Measurements from ENCODE around the gene TBC1D10B. TPM values are rescaled to one million over a fixed set of nuclear protein-coding genes. Genes with fewer than 3 reads are reported as not detected.

TBC1D10B gene
- total RNA-seq, 6 experiments from 2014 or later: 7.9 to 12.3 (median 10.6) TPM

GRCh38 chr16:30369938-30370455 lies 297 bp downstream of the TBC1D10B start:
- ATAC-seq (no peak), DNase-seq (no peak)
- no CpG with 5 or more reads among the region's 76 CpGs for WGBS (ENCODE audit: insufficient coverage, low coverage, low lambda C conversion rate, missing lambda C conversion rate)
- Histone ChIP-seq H3K36me3 (peaks cover 0 to 10% (median 4%) of the 10 kb centered on the region in 4 donors), H3K27ac (peak overlapping the region; percentile 56 to 85 (median 65)), H3K9me3 (no peaks in the 10 kb centered on the region), H3K4me1 (peaks cover 0 to 29% (median 7%) of the 10 kb centered on the region in 4 donors), H3K4me3 (peak overlapping the region; percentile 59 to 90 (median 79)), H3K27me3 (no peaks in the 10 kb centered on the region)
- peak; percentile 73 for TF ChIP-seq POLR2A (IDR thresholded peaks at IDR 0.05)
- TF ChIP-seq, protein P1, sequence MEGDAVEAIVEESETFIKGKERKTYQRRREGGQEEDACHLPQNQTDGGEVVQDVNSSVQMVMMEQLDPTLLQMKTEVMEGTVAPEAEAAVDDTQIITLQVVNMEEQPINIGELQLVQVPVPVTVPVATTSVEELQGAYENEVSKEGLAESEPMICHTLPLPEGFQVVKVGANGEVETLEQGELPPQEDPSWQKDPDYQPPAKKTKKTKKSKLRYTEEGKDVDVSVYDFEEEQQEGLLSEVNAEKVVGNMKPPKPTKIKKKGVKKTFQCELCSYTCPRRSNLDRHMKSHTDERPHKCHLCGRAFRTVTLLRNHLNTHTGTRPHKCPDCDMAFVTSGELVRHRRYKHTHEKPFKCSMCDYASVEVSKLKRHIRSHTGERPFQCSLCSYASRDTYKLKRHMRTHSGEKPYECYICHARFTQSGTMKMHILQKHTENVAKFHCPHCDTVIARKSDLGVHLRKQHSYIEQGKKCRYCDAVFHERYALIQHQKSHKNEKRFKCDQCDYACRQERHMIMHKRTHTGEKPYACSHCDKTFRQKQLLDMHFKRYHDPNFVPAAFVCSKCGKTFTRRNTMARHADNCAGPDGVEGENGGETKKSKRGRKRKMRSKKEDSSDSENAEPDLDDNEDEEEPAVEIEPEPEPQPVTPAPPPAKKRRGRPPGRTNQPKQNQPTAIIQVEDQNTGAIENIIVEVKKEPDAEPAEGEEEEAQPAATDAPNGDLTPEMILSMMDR (IDR thresholded peaks at IDR 0.05): no peak
- intact Hi-C loops (cut with DNase I): no loop called here

GRCh38 chr16:30369091-30369937 lies 980 bp downstream of the TBC1D10B start:
- DNase-seq (no peak), ATAC-seq (no peak)
- Histone ChIP-seq H3K4me3 (peak overlapping the region; percentile 59 to 90 (median 79)), H3K36me3 (peaks cover 0 to 17% (median 8%) of the 10 kb centered on the region in 4 donors), H3K27me3 (no peaks in the 10 kb centered on the region), H3K27ac (peak overlapping the region; percentile 56 to 85 (median 65)), H3K9me3 (no peaks in the 10 kb centered on the region), H3K4me1 (peaks cover 0 to 29% (median 7%) of the 10 kb centered on the region in 4 donors)
- TF ChIP-seq, protein P1 (IDR thresholded peaks at IDR 0.05): no peak
- TF ChIP-seq POLR2A (IDR thresholded peaks at IDR 0.05): no peak
- WGBS (ENCODE audit: insufficient coverage, low coverage, low lambda C conversion rate, missing lambda C conversion rate): 0% methylated on average over 1 of the region's 45 CpGs
- intact Hi-C loops (cut with DNase I): no loop called here

- WGBS (ENCODE audit: insufficient coverage, low coverage, low lambda C conversion rate, missing lambda C conversion rate): 8% methylated on average over 4 of the region's 4 CpGs
Measured at GRCh38 chr16:30368792-30369090, 1.6 kb downstream of the TBC1D10B start.

DNA sequence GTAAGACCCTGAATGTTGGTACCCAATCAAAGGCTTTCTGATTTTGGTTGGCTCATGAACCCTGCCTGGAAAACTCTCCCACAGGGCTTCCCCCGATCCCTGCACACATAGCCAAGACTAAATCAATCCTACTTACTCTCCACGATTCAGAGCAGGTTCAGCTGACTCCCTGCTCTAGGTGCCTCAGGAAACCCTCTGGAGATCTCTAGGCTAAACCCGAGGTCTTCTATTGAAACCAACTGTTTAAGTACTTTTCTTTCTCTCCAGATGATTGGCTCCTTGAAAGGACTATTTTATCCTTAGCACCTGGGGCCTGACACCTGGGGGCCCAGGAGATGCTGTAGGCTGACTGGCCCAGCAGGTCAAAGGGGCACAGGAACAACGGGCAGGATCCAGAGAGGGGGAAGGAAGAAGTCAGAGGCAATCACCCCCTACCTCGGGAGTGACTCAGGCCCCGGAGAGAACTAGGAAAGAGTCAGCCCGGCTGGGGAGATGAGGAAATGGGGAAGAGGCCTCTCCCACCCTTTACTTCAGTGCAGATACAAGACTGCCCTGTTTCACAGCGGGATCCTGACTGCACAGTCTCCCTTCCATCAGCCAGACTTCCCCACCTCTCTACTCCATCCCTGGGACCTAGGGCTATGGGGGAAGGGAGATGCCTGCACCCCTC lies 2.0 kb downstream of the TBC1D10B start:
- peaks cover 0 to 29% (median 7%) of the 10 kb centered on the region in 4 donors for H3K4me1 ChIP-seq
- H3K4me3 ChIP-seq: peak overlapping the region; percentile 59 to 90 (median 79)
- DNase-seq: no peak
- no peak for TF ChIP-seq POLR2A (IDR thresholded peaks at IDR 0.05)
- TF ChIP-seq, protein P1 (IDR thresholded peaks at IDR 0.05): no peak
- H3K9me3 ChIP-seq: no peaks in the 10 kb centered on the region
- 5% methylated on average over 7 of the region's 8 CpGs for WGBS (ENCODE audit: insufficient coverage, low coverage, low lambda C conversion rate, missing lambda C conversion rate)
- peak in 1 of 4 donors; percentile 1 for ATAC-seq
- H3K27me3 ChIP-seq: no peaks in the 10 kb centered on the region
- intact Hi-C loops (cut with DNase I): no loop called here
- peaks cover 0 to 18% (median 8%) of the 10 kb centered on the region in 4 donors for H3K36me3 ChIP-seq
- H3K27ac ChIP-seq: peak overlapping the region in 2 of 3 donors; percentile 45 to 85

More at GRCh38 chr16:30368792-30369090, 1.6 kb downstream of the TBC1D10B start:
- no peaks in the 10 kb centered on the region for H3K27me3 ChIP-seq
- no peaks in the 10 kb centered on the region for H3K9me3 ChIP-seq
- no peak for ATAC-seq
- TF ChIP-seq, protein P1 (IDR thresholded peaks at IDR 0.05): no peak
- TF ChIP-seq POLR2A (IDR thresholded peaks at IDR 0.05): no peak
- DNase-seq: no peak
- peak overlapping the region in 2 of 3 donors; percentile 65 to 85 for H3K27ac ChIP-seq
- peaks cover 0 to 18% (median 8%) of the 10 kb centered on the region in 4 donors for H3K36me3 ChIP-seq
- H3K4me1 ChIP-seq: peaks cover 0 to 29% (median 7%) of the 10 kb centered on the region in 4 donors
- H3K4me3 ChIP-seq: peak overlapping the region; percentile 59 to 90 (median 79)
- intact Hi-C loops (cut with DNase I): no loop called here

Measured in right lobe of liver (tissue), 6 donors.